Lower leg skin (tissue), 3 donors: ENCODE measurements around the gene PTEN.

Experiments
- CTCF ChIP-seq, 3 donors: fragments of 450-650 bp; IDR thresholded peaks; one replicate each; pipeline ENCODE4 v1.5.1; 2016; ENCODE audit warnings: antibody characterized with exemption in 3 of 3, mild to moderate bottlenecking in 3 of 3, moderate library complexity in 2 of 3
- POLR2A ChIP-seq, 2 donors: fragments of 450-650 bp; IDR thresholded peaks; one replicate each; pipeline ENCODE4 v1.6.1; 2016 to 2017; ENCODE audit warnings: antibody characterized with exemption in 2 of 2, mild to moderate bottlenecking in 1 of 2, moderate library complexity in 1 of 2

GRCh38 chr10:87880336-87880735, 16.9 kb downstream of the PTEN start:
- no peak for TF ChIP-seq CTCF (IDR thresholded peaks at IDR 0.05)
- TF ChIP-seq POLR2A (IDR thresholded peaks at IDR 0.05): no peak
